HG03064 (cell line): Measurements from ENCODE around the gene PSMD8.

ENCODE experiments used
- ATAC-seq: cut with Tn5 transposase; IDR thresholded peaks from one replicate; pipeline ENCODE4 v1.9.1; 2021; ENCODE audit warnings: low read depth; ENCODE audit not compliant: unreplicated experiment

The PSMD8 gene

DNA sequence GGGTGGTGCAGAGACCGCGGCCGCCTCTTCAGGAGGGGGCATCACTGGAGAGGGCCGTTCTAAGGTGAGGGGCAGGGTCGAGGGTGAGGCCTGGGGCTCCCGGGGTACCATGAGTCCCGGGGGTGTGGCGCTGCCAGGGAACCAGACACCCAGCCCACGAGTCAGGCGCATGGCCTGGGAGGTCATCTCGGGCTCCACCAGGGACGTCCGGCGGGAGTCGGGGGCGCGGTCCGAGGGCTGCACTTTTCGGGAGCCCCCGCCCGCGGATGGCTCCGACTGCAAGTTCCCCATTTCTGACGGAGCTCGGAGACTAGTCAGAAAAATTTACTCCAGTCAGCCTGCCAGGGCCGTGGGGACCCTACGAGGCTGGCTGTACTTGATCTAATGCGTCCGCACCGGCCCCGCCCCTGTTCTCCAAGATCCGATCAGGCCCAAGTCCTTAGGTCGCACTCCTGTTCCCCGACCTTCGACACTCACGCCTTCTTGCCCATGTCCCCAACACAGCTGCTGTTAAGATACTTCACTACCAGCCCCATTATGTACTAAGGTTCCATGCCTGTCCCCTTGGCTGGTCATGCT, 12.7 kb downstream of the PSMD8 start:
- ATAC-seq = no peak

DNA sequence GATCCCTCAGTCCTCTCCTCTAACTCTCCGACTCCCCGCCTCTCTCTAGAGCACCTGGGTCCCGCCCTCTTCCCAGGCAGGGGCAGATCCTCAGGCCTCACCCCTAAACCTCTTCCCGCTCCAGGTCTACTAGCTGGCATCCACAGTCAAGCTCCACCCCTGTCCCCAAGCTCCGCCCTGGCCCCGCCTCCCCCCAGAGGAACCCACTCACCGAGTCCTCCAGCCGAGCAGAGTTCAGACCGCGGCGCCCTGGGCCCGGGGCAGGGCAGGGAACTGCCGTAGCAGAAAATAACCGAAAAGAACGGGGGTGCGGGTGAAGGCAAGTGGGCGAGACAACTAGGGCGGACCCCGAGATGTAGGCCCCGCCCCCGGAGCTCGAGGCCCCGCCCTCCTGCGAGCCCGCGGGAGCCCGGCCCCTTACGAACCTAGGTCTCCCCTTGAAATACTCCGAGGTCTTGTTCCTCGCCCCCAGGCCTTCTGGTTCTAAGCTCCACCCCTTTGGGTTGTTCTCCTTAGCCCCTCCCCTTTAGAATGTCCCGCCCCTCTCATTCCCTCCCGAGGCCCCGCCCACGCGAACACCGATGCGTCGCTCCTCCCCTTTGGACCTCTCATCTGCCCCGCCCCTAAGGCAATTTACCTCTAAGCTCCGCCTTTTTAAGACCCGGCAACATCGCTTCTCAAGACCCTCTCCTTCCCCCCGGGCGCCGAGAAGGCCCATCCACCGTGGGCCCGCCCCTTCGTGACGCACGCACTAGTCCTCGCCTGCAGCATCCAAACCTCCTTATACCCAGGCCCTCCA, 13.4 kb downstream of the PSMD8 start, which contains the start of gene GGN:
Gene GGN, minus strand, starts transcription at position 485 of the 799 bp plus-strand sequence. CDS start 773 bp downstream, outside the sequence.
- no peak for ATAC-seq

DNA sequence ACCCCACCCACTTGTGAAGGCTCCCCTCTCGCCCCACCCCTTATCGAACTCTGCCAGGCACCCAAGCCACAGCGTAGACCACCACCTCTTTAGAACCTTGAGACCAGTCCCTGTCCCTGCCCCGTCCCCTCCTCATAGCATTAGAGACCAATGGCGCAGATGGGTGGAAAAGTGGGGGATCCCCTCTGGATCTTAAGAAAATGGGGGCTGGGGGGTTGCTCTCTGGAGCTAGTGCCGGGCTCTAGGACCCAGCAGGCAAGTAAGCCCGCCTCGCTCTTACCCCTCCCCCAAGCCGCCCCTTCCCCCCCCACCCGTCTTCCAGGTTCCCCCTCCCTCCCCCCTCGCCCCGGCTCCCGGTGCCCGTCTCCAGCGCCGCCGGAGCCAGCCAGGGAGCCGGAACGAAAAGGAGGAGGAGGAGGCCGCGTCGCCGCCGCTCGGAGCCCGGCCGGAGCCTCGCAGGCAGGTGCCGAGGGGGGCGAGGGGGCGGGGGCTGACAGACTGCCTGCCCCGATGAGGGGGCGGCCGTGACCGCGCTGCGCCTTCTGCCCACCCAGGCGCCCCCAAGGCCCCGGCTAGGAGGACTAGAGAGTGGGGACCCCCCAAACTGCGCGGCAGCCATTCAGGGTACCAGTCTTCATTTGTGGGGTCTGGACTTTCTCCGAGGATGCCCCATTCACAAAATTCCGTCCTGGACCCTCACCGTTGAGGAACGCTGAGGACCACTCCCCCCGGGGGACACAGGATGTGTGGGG, 14.2 kb downstream of the PSMD8 start, which contains the start of gene SPRED3:
Gene SPRED3, plus strand, starts transcription at position 349 of the 752 bp plus-strand sequence. CDS start 1,606 bp downstream, outside the sequence.
- ATAC-seq = no peak

- ATAC-seq = no peak
Measured at GRCh38 chr19:38389101-38389925, 14.9 kb downstream of the PSMD8 start.

- no peak for ATAC-seq
Measured at GRCh38 chr19:38389957-38390924, 15.9 kb downstream of the PSMD8 start.

GRCh38 chr19:38391911-38392464, 17.6 kb downstream of the PSMD8 start:
- ATAC-seq = no peak

GRCh38 chr19:38392707-38393308, 18.4 kb downstream of the PSMD8 start:
- ATAC-seq = no peak

DNA sequence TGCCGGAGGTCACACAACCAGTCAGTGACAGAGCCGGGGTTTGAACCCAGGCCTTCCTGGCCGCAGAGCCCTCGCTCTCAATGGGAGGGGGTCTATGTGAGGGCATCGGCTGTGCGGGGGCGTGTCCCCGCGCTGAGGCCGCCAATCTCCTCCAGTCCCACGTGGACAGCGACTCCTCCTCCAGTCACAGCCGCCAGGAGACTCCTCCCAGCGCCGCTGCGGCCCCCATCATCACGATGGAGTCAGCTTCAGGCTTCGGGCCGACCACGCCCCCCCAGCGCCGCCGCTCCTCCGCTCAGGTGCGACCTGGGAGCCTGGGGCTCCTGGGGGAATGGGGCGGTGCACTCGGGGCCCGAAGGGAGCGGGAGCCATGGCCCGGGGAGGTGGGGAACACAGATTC, 20.1 kb downstream of the PSMD8 start:
- no peak for ATAC-seq

- ATAC-seq = no peak
Measured at GRCh38 chr19:38395381-38396114, 21.2 kb downstream of the PSMD8 start.

- ATAC-seq = no peak
Measured at GRCh38 chr19:38399081-38399480, 24.7 kb downstream of the PSMD8 start.

- no peak for ATAC-seq
Measured at GRCh38 chr19:38399537-38399936, 25.2 kb downstream of the PSMD8 start.

DNA sequence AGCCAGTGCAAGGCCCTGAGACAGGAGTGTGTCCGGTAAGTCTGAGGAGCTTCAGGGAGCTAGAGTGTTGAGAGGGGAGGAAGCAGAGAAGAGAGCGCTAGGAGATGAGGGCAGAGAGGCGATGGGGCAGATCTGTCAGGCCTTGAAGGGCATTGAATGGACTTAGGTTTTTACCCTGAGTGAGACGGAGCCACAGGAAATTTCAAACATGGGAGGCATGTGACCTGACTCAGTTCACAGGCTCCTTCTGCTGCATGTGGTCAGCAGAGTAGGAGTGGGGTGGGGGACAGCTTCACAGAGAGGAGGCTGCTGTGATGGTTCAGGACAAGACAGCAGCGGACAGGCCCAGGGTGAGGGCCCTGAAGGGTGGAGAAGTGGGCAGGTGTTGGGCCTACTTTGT, 26.0 kb downstream of the PSMD8 start:
- no peak for ATAC-seq

- ATAC-seq = no peak
Measured at GRCh38 chr19:38401148-38401547, 26.8 kb downstream of the PSMD8 start.

DNA sequence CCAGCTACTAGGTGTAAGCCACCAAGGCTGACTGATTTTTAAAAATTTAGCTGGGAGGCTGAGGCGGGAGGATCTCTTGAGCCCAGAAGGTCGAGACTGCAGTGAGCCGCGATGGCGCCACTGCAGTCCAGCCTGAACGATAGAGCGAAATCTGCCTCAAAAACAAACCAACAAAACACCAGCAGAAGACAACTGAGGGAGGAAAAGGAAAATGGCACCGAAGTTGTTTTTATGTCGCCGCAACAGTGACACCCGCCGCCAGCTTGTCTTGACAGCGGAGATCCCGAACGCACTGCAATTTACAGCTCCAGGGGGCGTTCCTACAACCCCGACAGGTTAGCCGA, 28.2 kb downstream of the PSMD8 start:
- peak; percentile 17 for ATAC-seq

- ATAC-seq = peak; percentile 86
Measured at GRCh38 chr19:38402967-38403674, 28.8 kb downstream of the PSMD8 start, which contains the start of gene FAM98C. TSS of gene FAM98C (plus strand) at chr19:38403093. CDS start at chr19:38403154, 61 bp downstream.

DNA sequence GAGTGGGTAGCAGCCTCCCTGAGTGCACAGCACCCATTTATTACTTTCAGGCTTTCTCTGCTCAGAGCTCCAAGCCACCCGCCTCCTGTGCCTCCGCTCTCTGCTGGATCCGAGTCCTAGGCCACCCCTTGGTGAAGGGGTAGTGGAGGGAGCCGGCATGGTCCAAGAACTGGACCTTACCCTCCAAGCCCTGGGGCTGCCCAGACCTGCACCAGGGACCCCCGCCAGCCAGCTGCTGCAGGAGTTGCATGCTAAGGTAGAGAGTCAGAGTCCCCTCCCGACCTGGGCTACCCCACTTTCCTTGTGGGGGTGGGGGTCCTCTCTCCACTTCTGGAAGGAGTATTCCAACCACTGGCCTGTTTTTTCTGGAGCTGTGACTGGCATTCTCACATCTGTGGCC, 30.5 kb downstream of the PSMD8 start:
- ATAC-seq = no peak

DNA sequence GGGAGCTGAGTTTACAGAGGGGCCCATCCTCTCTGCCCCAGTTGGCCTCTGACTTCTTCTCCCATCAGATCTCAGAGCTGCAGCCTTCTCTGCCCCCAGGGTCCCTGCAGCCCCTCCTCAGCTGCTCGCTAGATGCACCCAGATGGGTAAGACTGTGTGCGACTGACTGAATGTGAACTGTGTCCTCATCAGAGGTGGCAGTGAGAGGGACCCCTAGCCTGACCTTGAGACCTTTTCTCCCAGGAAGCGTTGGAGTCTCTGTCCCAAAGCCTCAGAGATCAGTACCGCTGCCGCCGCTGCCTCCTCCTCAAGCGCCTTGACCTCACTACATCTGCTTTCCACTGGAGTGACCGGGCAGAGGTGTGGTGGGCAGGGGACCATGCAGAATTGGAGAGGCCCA, 30.9 kb downstream of the PSMD8 start:
- ATAC-seq = no peak
